IMR-90 (cell line): Measurements from ENCODE around the gene SCYGR2. TPM values are rescaled to one million over a fixed set of nuclear protein-coding genes. Genes with fewer than 3 reads are reported as not detected.

ENCODE experiments used
- ATAC-seq: fragments of 200-7000 bp; cut with Tn5 transposase; 2 replicates; pipeline ENCODE4 v1.9.1; 2020; ENCODE audit warnings: low read depth, mild to moderate bottlenecking, moderate library complexity
- BruUV-seq: library from RNA; stranded (reverse); fragments of 400-500 nt; replicated peaks from 2 replicates; lab custom pipeline; 2021; lab: Mats Ljungman, UMichigan
- CTCF ChIA-PET: fragments of 300-600 bp; formaldehyde crosslinking; extraction: SDS; loops from one replicate; lab custom pipeline; 2021; ENCODE audit warnings: antibody characterized with exemption; lab: Yijun Ruan, JAX
- POLR2A ChIA-PET: fragments of 300-600 bp; sonication (Branson Sonifier 250); formaldehyde crosslinking; loops from one replicate; lab custom pipeline; 2022; ENCODE audit warnings: antibody characterized with exemption; ENCODE audit not compliant: unreplicated experiment; lab: Charles Lee
- DNase-seq: peaks from one replicate; pipeline ENCODE4 v3.0.0; 2013
- H2AFZ ChIP-seq: replicated peaks from 2 replicates; pipeline ENCODE3; 2013; ENCODE audit warnings: low read length, mild to moderate bottlenecking; ENCODE audit not compliant: poor library complexity
- H2AK5ac ChIP-seq: 2 replicates; pipeline ENCODE4 v1.6.1; 2013; ENCODE audit warnings: low read depth, low read length, inconsistent platforms
- H2AK9ac ChIP-seq: replicated peaks from 2 replicates; pipeline ENCODE3; 2013; ENCODE audit warnings: mild to moderate bottlenecking, low read depth, low read length, moderate library complexity; ENCODE audit not compliant: poor library complexity
- H2BK120ac ChIP-seq: 2 replicates; pipeline ENCODE4 v1.6.1; 2013; ENCODE audit warnings: low read depth, low read length, inconsistent platforms
- H2BK15ac ChIP-seq: 3 replicates; pipeline ENCODE4 v1.6.1; 2013; ENCODE audit warnings: low read depth, low read length, inconsistent platforms
- H2BK20ac ChIP-seq: 2 replicates; pipeline ENCODE4 v1.6.1; 2013; ENCODE audit warnings: low read depth, mild to moderate bottlenecking, inconsistent platforms, low read length, moderate library complexity
- H2BK5ac ChIP-seq: 2 replicates; pipeline ENCODE4 v1.6.1; 2013; ENCODE audit warnings: mild to moderate bottlenecking, low read depth, low read length, inconsistent platforms; ENCODE audit not compliant: poor library complexity, severe bottlenecking
- H3K14ac ChIP-seq: replicated peaks from 2 replicates; pipeline ENCODE4 v1.6.1; 2013; ENCODE audit warnings: low read depth, low read length, inconsistent platforms
- H3K18ac ChIP-seq: 2 replicates; pipeline ENCODE4 v1.6.1; 2013; ENCODE audit warnings: low read depth, low read length, control low read depth
- H3K23ac ChIP-seq: 2 replicates; pipeline ENCODE4 v1.6.1; 2013; ENCODE audit warnings: low read depth, low read length, inconsistent platforms
- H3K27ac ChIP-seq: 2 replicates; pipeline ENCODE4 v1.5.1; 2013; ENCODE audit warnings: mild to moderate bottlenecking, control low read depth, low read length; ENCODE audit not compliant: insufficient read depth
- H3K27me3 ChIP-seq: 2 replicates; pipeline ENCODE4 v1.6.1; 2013; ENCODE audit warnings: low read length; ENCODE audit not compliant: control insufficient read depth, insufficient read depth
- H3K36me3 ChIP-seq: 2 replicates; pipeline ENCODE4 v1.6.1; 2013; ENCODE audit warnings: low read length, mixed read lengths; ENCODE audit not compliant: control insufficient read depth, insufficient read depth
- H3K4ac ChIP-seq: 2 replicates; pipeline ENCODE4 v1.6.1; 2013; ENCODE audit warnings: low read depth, low read length, inconsistent platforms
- H3K4me1 ChIP-seq: 2 replicates; pipeline ENCODE4 v1.6.1; 2013; ENCODE audit warnings: low read length, mixed read lengths; ENCODE audit not compliant: control insufficient read depth, insufficient read depth
- H3K4me2 ChIP-seq: 2 replicates; pipeline ENCODE4 v1.6.1; 2013; ENCODE audit warnings: low read depth, mild to moderate bottlenecking, control low read depth, low read length, moderate library complexity
- H3K4me3 ChIP-seq: 2 replicates; pipeline ENCODE4 v1.5.1; 2013; ENCODE audit warnings: low read depth, mild to moderate bottlenecking, control low read depth, low read length, moderate library complexity; ENCODE audit not compliant: insufficient read depth
- H3K56ac ChIP-seq: 2 replicates; pipeline ENCODE4 v1.6.1; 2013; ENCODE audit warnings: low read length, inconsistent platforms; ENCODE audit not compliant: insufficient read depth; ENCODE audit errors: extremely low read depth
- H3K79me1 ChIP-seq, 2 experiments: 2 replicates each; pipeline ENCODE4 v1.6.1; 2013; ENCODE audit warnings: low read length in 2 of 2, inconsistent platforms in 1 of 2, low read depth in 1 of 2
- H3K9ac ChIP-seq: 2 replicates; pipeline ENCODE4 v1.6.1; 2013; ENCODE audit warnings: low read depth, low read length, control low read depth
- H3K9me1 ChIP-seq: 2 replicates; pipeline ENCODE4 v1.6.1; 2013; ENCODE audit warnings: low read length, inconsistent platforms; ENCODE audit not compliant: insufficient read depth
- H3K9me3 ChIP-seq: 2 replicates; pipeline ENCODE4 v1.6.1; 2013; ENCODE audit warnings: low read length; ENCODE audit not compliant: control insufficient read depth, insufficient read depth
- H4K20me1 ChIP-seq: 2 replicates; pipeline ENCODE4 v1.6.1; 2013; ENCODE audit warnings: low read length, inconsistent platforms; ENCODE audit not compliant: insufficient read depth
- H4K5ac ChIP-seq: 2 replicates; pipeline ENCODE4 v1.6.1; 2013; ENCODE audit warnings: mild to moderate bottlenecking, low read depth, low read length, control low read depth
- H4K8ac ChIP-seq, 2 experiments: 2 replicates each; pipeline ENCODE4 v1.6.1; 2013; ENCODE audit warnings: low read depth in 2 of 2, low read length in 2 of 2, control low read depth in 1 of 2, inconsistent platforms in 1 of 2
- H4K91ac ChIP-seq: 2 replicates; pipeline ENCODE4 v1.6.1; 2013; ENCODE audit warnings: low read depth, low read length, inconsistent platforms; ENCODE audit not compliant: insufficient read depth
- BHLHE40 ChIP-seq: fragments of 150-350 bp; IDR thresholded peaks from 2 replicates; pipeline ENCODE4 v1.6.1; 2016; ENCODE audit warnings: mild to moderate bottlenecking, low read depth, low read length
- CEBPB ChIP-seq: IDR thresholded peaks from 2 replicates; pipeline ENCODE4 v1.6.1; 2012; ENCODE audit warnings: low read depth, low read length, improper control_type of control experiment
- CHD1 ChIP-seq: IDR thresholded peaks from 2 replicates; pipeline ENCODE4 v1.6.1; 2012; ENCODE audit warnings: low read depth, low read length, improper control_type of control experiment
- FOS ChIP-seq: fragments of 150-350 bp; IDR thresholded peaks from 2 replicates; pipeline ENCODE4 v1.6.1; 2016; ENCODE audit warnings: low read depth, low read length
- MAZ ChIP-seq: IDR thresholded peaks from 2 replicates; pipeline ENCODE4 v1.6.1; 2012; ENCODE audit warnings: low read depth, mild to moderate bottlenecking, low read length, improper control_type of control experiment, moderate library complexity, borderline replicate concordance
- SMC3 ChIP-seq: fragments of 150-350 bp; IDR thresholded peaks from 2 replicates; pipeline ENCODE4 v1.6.1; 2016; ENCODE audit warnings: low read depth, mild to moderate bottlenecking, antibody characterized with exemption, low read length, moderate library complexity
- dilution Hi-C: fragments of 300-500 bp; cut with HindIII; formaldehyde crosslinking; loops from one replicate; pipeline ENCODE4 v1.14.3; 2018; ENCODE audit warnings: low sequenced_read_pairs; ENCODE audit not compliant: unreplicated experiment
- in situ Hi-C: fragments of 300-500 bp; cut with MboI; formaldehyde crosslinking; loops from 3 replicates; pipeline ENCODE4 v1.14.3; 2019; ENCODE audit warnings: low sequenced_read_pairs, inconsistent platforms, mixed read lengths
- intact Hi-C: fragments of 100-400 bp; cut with micrococcal nuclease; formaldehyde crosslinking; loops from 2 replicates; pipeline ENCODE4 v1.10.0; 2022
- polyA plus RNA-seq, 3 experiments: library from polyadenylated mRNA; depleted of rRNA; stranded (reverse); fragments of >200 nt; gene quantifications; 2 replicates each; pipeline ENCODE4 v1.2.3, GENCODE V29; 2012; ENCODE audit warnings: low replicate concordance in 1 of 3
- total RNA-seq: library from RNA; depleted of rRNA; stranded (reverse); fragments of >200 nt; gene quantifications from 2 replicates; pipeline ENCODE4 v1.2.3, GENCODE V29; 2012
- TF ChIP-seq, protein P1 (sequence below): fragments of 150-350 bp; IDR thresholded peaks from 2 replicates; pipeline ENCODE4 v1.6.1; 2017; ENCODE audit warnings: mild to moderate bottlenecking, antibody characterized with exemption, low read length, low read depth
- TF ChIP-seq, protein P2 (sequence below): conservative IDR thresholded peaks from 2 replicates; pipeline ENCODE4 v1.5.1; 2012; ENCODE audit warnings: mild to moderate bottlenecking, low read depth, low read length, improper control_type of control experiment

SCYGR2 gene
- total and polyA plus RNA-seq, 2 of the 4 experiments (the other 2 are of a cell fraction) = not detected

DNA sequence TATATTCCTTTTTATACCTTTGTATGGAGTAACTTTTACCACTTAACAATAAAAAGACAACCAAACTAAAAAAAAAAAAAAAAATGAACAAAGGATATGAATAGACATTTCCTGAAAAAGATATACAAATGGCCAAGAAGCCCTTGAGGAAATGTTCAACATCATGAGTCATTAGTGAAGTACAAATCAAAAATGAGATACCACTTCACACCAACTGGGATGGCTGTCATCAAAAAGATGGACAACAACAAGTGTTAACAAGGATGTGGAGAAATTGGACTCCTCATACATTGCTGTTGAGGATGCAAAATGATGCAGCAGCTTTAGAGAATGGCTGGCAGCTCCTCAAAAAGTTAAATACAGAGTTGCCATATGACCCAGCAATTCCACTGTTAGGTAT is 22.6 kb upstream of the SCYGR2 start:
- H3K4me2 ChIP-seq = no peak overlapping the region
- in situ Hi-C loops = no loop called here
- POLR2A ChIA-PET = no interaction called here

More for the DNA sequence above, 22.6 kb upstream of the SCYGR2 start:
- Histone ChIP-seq H4K91ac (no peak overlapping the region), H2BK20ac (no peak overlapping the region), H3K4me1 (no peaks in the 10 kb centered on the region), H3K4me3 (no peak overlapping the region), H3K9me1 (0 out of 2 replicates have a peak, but pooled peaks cover 2% of the 10 kb centered on the region), H2BK120ac (no peak overlapping the region), H3K4ac (no peak overlapping the region), H3K9ac (no peak overlapping the region), H2BK15ac (no peak overlapping the region), H3K56ac (no peak overlapping the region), H3K27ac (no peak overlapping the region), H3K18ac (no peak overlapping the region), H3K36me3 (no peaks in the 10 kb centered on the region), H2AK9ac (no peak overlapping the region), H3K9me3 (no peaks in the 10 kb centered on the region), H4K20me1 (no peaks in the 10 kb centered on the region), H2AFZ (no peak overlapping the region), H4K8ac (no peak overlapping the region), H2AK5ac (no peak overlapping the region), H3K14ac (no peak overlapping the region), H3K79me1 (no peaks in the 10 kb centered on the region), H3K23ac (no peak overlapping the region), H3K27me3 (peaks cover 2% of the 10 kb centered on the region), H4K5ac (no peak overlapping the region), H2BK5ac (no peak overlapping the region)
- CTCF ChIA-PET = no interaction called here
- BruUV-seq = no TSS peak
- peak; percentile 7 for DNase-seq
- intact Hi-C loops = no loop called here
- dilution Hi-C loops = no loop called here
- no peak for TF ChIP-seq FOS
- TF ChIP-seq, protein P1, sequence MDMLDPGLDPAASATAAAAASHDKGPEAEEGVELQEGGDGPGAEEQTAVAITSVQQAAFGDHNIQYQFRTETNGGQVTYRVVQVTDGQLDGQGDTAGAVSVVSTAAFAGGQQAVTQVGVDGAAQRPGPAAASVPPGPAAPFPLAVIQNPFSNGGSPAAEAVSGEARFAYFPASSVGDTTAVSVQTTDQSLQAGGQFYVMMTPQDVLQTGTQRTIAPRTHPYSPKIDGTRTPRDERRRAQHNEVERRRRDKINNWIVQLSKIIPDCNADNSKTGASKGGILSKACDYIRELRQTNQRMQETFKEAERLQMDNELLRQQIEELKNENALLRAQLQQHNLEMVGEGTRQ = no peak
- TF ChIP-seq CHD1 = no peak
- TF ChIP-seq CEBPB = no peak
- no peak for TF ChIP-seq SMC3
- TF ChIP-seq MAZ = no peak
- no peak for TF ChIP-seq BHLHE40
- TF ChIP-seq, protein P2, sequence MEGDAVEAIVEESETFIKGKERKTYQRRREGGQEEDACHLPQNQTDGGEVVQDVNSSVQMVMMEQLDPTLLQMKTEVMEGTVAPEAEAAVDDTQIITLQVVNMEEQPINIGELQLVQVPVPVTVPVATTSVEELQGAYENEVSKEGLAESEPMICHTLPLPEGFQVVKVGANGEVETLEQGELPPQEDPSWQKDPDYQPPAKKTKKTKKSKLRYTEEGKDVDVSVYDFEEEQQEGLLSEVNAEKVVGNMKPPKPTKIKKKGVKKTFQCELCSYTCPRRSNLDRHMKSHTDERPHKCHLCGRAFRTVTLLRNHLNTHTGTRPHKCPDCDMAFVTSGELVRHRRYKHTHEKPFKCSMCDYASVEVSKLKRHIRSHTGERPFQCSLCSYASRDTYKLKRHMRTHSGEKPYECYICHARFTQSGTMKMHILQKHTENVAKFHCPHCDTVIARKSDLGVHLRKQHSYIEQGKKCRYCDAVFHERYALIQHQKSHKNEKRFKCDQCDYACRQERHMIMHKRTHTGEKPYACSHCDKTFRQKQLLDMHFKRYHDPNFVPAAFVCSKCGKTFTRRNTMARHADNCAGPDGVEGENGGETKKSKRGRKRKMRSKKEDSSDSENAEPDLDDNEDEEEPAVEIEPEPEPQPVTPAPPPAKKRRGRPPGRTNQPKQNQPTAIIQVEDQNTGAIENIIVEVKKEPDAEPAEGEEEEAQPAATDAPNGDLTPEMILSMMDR = no peak
- ATAC-seq = no peak
